ENCODE measurements around the gene AFF1.
"Not testable (repeated sequence)": the region's sequence is repeated elsewhere in the genome, so short reads cannot be mapped to it uniquely, and the experiment has no call there.

The AFF1 gene

DNA sequence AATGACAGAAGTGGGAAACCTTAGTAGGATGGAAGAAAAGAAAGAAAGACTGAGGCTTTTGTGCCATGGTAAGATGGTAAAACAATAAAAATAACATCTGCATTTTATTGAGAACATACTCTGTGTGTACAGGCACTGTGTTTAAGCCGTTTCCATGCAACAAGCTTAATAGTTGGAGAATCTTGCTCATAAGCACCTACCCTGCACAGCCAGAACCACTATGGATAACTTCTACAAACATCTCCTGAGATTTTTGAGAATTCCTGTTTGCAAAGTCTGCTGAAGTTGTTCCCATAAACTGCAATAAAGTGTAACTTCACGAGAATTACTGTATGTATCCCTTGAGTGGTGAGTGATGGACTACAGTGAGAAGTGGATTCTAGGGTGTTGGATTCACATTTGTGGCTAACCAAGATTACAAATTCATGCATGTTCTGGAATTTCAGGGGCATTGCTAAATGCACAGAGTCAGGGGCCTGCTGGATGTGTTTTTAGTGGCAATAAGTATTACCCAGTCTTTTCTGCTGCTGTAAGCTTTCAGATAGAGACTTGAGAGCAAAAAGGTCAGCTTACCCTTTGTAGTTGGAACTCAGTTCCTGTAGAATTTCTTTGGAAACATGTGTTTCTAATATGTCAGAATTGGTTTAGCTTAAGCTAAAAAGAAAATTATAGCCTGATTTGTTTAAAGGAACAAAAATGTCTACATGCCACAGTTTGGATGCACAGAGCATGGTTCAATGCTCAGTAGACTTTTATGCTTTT is 132.5 kb downstream of the AFF1 start:
- no peak for FAIRE-seq

DNA sequence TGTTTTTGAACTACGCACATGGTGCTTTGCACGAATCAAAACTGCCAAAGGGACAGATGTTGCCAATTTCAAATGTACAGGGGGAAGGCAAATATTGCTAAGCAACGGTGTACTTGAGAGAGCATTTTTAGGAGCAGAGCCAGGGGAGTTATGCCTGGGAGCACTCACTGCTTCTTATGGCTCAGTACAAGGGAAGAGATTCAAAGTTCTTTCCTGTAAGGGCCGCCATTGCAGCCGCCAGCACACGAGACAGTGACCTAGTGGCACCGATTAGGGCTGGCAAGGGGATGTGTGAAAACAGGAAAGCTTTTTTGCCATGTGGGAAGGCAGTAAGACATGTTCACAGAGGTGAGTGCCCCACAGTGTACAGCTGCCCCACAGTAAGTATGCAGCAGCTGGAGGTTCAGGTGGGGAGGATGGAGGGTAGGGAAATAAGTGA is 133.8 kb downstream of the AFF1 start:
- FAIRE-seq, result no peak

DNA sequence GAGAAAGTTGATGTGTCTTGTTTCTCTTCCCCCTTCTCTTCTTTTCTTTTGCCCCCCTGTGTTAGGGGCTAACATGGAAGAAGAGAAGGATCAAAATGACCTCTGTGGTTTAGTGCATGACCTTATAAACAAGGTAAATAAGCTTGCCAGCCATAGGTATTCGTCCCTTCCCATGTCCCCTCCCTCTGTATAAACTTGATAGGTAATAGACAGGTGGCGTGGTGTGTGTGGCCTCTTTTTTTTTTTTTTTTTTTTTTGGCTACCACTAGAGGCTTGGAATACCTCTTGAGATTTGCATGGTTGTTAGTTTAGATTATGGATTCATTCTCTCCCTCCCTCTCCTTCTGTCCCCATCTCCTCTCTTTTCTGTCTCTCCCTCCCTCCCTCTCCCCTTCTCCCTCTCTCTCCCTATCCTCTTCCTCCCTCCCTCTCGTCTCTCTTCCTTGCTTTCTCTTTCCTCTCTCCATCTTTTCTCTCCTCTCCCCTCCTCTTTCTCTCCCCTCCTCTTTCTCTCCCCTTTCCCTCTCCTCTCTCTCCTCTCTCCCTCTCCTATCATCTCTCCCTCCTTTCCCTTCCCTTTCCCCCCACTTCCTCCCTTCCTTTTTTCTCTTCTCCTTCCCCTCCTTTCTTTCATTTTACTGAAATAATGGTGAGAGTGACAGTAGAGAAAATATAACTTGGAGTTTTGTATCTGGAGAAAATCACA is 134.4 kb downstream of the AFF1 start:
- FAIRE-seq, result no peak

DNA sequence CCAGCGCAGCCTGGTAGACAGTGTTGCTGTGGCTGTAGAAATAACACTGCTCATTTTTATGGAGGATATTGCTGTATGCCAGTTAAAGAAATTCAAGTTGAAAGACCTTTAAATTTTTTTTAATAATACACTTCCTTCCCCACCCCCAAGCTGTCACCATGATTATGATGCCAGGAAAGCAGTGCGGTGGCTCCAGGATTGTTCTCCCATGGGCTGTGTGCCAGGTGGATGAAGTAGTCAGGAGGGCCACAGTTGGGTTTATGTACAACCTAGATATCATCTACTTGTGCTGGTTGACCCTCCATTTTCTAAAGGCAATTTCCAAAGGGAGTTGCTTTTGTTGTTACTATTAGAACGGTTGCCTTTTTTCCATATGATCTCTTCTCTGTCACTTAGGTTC is 136.6 kb downstream of the AFF1 start:
- FAIRE-seq, result no peak

DNA sequence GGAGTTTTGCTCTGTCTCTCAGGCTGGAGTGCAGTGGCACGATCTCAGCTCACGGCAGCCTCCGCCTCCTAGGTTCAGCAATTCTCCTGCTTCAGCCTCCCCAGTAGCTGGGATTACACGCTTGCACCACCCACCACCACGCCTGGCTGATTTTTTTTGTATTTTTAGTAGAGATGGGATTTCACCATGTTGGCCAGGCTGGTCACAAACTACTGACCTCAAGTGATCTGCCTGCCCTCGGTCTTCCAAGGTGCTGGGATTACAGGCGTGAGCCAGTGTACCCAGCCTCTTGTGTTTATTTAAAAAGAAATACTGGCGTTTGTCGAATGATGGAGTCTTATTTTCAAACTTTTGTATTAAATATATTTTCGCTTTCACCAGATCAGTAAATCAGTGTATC is 137.7 kb downstream of the AFF1 start:
- not testable (repeated sequence) for FAIRE-seq

DNA sequence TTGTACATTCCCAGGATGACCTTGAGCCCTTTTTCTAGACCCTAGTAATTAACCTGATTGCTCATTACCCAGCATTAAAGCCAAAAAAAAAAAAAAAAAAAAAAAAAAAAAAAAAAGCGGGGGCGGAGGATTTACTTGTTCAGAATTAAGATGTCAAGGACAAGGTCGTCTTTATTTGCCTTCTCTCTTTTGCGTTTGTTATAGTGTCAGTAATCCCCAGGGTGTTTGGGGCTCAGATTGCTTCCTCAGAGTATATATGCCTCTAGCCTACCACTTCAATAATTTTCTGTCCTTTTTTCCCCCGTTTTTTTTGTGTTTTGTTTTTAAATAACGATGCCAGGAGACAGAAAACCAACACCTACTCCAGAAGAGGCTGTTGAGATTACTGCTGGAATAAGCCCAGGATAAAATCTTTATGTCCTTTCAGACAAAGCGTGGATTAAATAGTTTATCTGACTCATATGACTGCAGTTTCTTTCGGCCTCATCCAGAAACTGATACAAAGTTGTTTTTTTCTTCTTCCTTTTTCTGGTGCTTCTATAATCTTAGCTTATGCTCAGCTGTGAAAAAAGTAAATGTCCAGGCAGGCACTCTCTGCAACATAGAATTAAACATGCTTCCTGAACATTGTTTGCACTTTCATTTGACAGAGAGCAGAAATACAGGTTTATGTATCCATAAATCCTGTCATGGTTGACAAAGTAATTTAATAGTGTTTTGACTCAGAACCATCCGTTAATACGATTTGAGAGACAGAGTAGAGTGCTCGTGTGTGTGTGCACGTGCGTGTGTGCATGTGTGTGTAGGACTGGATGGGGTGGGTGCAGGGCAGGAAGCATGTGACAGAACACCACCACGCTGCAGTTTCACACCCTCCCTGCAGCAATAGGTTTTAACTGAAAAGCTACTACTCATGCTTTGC is 138.6 kb downstream of the AFF1 start:
- no peak for FAIRE-seq

DNA sequence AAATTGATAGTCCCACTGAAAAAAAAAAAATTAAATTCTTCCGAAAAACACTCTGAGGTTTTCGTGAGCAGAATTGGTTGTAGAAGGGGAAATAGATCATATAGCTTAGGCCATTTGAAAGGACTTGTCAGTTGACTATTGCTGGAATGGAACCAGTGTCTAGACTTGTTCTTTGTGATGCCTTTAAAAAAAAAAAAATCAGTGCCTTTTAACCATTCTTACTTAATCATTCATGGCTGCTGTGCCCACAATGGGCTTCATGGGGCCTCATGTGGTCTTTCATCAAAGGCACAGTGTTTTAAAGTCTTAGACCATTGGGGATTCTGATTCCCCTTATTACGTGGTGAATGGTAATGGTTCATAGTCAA is 139.3 kb downstream of the AFF1 start:
- FAIRE-seq, result no peak

DNA sequence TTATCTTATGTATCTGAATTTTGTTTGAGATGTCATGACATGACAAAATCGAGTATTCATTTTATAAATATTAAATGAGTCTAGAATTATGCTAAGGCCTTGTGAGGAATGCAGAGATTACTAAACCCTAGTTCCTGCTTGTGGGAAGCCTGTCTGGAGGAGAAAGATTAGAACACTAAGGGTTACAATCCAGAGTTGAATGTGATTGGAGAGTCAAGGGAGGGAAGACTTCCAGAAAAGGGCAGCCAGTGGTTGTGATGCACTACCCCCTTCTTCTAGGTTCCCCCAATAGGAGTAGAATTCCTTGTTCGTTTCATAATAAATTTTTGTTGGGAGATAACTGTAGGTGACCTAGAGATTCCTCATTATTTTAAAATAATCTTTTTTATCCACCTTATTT is 141.1 kb downstream of the AFF1 start:
- FAIRE-seq, result no peak

DNA sequence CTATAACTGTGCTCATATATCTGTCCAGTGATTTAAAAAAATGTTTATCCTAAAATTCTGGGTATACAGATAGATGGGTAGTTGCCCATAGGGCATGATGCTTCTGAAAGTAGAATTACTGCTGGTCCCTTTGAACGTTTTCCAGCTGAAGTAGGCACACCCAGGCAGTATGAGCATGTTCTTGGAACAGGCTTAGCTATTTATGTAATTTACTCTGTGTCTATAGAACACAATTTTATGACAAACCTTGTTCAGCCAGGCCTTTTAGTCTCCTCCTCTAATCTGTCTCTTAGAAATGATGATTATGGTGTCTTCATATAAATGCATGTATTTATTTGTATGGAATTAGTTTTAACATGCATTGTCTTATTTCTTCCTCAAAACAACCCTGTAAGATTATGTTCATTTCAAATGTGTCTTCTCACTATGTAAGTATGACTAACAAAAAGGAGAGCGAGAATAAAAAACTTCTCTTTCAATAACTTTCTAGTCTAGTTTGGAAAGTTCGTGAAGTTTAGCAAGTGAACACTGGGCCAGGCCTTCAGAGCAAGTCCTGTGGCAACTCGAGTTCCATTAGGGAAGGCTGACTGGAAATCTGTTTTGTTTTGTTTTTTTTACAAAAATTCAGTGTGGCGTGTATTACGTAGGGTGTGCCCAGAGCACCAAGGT is 142.0 kb downstream of the AFF1 start:
- FAIRE-seq, result no peak

DNA sequence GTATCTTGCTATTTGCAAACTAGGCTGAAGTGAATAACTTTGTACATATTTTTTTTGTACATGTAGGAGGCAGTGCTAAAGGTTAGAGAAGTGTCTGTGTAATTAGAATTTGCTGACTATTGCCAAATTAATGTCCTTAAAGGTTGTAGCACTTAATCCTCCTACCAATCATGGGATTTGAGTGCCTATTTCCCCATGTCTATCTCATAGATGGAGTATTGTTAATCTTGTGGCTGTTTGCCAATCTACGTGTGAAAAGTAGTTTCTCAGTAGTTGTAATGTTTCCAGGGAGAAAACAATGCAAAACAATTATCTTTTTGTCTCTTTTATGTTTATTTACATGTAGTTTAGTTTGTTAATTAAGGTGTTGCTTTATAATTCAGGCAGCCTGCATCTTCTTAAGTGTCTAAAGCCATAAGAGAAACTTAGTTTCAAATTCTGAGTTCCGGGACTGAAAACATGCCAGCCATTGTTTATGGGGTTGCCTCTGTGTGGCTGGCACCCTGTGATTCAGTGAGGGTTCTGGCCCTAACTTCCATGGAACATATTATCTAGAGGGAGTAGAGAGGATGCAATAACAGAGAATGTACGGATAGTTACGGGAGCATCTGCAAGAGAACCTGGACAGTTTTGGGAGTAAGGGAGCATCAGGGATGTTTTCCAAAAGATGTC is 143.2 kb downstream of the AFF1 start:
- FAIRE-seq, result no peak

DNA sequence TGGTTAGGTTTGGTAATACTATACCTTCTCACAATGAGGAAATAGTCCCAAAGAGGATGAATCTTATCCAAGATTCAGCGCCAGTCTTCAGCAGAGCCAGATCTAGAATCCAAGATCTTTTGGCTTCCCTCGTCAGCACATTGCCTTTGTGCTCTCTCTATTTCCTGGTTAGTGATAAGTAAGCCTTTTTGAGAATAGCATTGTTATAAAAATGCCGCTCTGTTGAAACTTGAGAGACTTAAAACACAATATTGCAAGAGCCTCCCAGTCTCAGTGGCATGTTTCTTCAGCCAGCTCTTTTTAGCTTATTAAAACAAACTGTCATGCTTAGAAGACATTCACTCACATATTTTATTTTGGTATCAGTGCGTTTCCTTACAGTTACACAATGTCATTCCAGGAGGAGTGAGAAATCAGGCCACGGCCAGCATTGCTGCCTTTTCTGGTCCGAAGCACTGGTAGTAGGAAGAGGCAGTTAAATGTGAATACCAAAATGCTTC is 144.2 kb downstream of the AFF1 start:
- FAIRE-seq, result no peak

DNA sequence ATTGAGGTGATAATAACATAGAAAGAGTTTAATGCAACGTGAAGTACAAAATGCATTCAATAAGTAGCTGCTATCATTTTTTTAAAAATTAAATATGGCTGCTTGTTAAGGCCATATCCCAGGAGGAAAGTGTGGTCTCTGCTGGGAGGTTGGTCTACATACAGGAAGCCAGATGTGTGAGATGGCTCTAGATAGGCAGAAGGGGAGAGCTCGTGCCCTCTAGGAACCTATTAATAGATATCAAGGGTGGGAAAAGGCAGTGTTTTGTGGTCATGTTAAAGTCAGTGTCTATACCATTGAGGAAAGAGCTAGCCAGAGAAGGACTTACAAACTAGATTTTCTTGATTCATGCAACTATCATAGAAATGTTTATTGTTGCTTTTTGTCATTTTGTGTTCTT is 145.2 kb downstream of the AFF1 start:
- no peak for FAIRE-seq

DNA sequence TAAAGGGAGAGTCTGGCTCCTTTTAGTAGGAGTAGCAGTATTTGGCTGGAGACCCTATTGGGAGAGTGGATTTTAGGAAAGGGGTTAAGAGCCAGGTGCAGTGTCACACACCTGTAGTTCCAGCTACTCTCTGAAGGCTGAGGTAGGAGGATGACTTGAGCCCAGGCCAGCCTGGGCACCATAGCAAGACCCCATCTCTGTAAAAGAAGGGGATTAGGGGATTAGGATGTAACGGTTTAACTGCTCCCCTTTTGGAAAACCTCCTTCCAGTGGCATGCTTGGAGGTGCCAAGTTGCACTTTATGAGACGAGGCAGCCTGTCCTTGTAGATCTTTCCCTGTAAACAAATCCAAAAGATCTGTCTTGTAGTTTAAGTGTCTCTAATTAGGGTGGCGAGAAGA is 145.7 kb downstream of the AFF1 start:
- FAIRE-seq, result no peak

DNA sequence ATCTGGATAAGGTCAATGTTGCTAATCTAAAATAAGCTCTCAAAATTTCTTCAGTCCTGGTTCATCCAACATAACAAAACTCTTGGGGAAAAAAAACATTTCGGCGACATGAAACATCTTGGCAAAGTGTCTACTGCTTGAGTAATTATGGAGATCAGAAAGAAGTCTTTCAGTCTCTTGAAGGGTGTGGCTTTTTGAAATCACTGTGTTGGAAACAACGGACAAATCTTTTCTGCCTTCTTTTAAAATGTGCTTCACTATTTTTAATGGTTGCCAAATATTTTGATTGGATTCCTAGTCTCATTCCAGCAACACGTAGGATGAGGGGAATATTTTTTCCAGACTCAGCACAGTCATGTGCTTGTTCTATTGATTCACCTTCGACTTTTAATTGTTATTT is 147.0 kb downstream of the AFF1 start:
- FAIRE-seq, result no peak

DNA sequence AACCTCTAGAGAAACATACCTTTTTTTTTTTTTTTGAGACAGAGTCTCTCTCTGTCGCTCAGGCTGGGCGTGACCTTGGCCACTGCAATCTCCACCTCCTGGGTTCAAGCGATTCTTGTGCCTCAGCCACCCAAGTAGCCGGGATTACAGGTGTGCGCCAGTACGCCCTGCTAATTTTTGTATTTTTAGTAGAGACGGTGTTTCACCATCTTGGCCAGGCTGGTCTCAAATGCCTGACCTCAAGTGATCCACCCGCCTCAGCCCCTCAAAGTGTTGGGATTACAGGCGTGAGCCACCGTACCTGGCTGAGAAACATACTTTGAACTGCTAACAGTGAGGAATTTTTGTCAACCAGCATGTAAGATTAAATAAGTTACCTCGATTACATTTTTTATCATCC is 150.9 kb downstream of the AFF1 start:
- not testable (repeated sequence) for FAIRE-seq

DNA sequence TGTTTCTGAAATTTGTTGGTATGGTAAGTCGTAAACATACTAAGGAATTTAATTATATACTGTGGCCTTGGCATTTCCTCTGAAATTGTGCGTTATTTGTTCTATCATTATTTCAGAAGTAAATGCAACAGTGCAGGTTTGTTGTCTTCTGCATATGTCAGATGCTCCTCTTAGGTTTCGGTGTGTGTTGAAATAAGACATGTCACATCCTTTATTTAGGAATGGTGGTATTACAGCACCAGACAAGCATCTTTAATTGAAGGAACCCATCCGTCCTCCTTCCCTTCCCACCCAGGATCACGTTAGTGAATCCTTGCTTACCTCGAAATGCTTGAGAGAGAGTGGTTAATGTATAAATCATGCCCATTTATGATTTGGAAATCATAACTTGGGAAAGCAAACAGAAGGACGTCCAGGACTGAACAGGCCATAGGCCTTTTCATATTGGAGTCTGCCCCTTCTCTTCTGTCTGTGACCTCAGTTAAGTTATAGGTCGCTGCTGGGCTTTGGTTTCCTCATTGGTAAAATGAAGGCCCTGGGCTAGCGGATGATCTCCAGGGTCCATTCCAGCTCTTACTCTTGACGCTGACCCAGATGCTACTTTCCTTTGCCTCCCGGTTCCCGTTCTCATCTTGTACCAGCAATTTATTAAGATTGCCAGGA is 151.5 kb downstream of the AFF1 start:
- FAIRE-seq, result no peak

DNA sequence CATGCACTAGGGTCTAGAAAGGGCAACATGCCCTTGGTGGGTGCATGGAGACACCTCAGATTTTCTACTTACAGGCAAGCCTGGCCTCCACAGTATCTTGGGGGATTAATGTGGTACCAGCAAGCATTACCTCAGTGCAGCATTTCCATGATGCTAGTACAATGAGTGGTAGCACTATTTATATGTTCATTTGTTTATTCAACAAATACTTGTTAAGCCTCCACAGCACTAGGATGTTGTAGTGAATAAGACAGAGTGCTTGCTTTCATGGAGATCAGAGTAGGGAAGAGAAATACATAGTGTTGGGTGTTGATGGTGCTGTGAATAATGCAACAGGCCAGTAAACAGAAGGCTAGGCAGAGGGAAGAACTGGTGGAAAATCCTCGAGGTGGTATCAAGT is 152.2 kb downstream of the AFF1 start:
- no peak for FAIRE-seq

DNA sequence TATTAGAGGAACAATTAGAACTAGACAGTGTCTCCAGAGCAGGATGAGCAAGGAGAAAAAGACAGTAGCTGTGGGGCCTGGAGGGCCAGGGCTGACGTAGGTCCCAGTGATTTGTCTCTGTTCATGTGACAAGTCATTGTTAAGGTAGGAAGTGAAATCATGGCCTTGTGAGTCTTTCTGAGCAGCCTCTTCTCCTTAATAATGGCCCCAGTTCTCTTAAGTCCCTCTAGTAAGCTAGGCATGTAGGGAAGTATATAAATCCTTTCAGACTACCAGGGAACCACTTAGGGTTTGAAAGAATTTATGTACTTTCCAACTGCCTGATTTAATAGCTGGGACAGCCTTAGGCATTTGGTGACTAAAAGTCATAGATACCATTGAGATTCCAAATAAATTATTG is 152.6 kb downstream of the AFF1 start:
- no peak for FAIRE-seq

DNA sequence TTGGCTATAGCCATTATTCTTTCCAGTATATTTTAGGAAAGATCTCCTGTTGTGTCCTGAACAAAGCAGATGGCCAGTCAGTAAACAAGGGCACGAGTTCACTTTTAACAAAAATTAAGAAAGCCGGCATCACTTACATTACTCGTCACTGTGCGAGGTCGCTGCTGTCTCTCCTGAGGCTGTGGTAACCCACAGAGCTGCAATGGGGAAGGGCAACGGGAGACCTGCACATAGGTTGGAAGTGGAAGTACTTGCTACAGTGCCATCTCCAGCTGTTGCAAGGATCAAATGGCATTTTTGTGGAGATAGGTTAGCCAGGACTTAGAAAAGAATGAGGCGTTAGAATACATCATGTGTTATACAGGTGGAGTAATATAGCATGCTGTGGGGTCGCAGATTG is 153.4 kb downstream of the AFF1 start:
- no peak for FAIRE-seq

DNA sequence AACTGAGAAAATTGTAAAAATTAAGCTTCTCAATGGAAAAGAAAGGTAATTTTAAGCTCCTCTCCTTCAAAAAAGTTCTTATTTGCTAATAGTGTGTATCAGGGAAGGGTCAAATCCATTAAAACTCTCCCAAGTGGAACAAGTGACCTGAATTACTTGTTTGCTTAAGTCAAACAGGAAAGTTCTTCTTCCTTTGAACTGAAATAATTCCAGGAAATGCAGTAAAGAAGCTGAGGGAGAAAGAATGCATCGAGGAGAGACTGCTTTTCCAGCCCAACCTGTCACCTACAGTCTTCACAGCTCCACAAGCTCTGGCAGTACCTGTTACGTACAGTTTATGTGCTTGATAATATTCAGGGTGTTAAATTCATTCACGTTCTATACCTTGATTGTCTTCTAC is 154.6 kb downstream of the AFF1 start:
- FAIRE-seq, result no peak

DNA sequence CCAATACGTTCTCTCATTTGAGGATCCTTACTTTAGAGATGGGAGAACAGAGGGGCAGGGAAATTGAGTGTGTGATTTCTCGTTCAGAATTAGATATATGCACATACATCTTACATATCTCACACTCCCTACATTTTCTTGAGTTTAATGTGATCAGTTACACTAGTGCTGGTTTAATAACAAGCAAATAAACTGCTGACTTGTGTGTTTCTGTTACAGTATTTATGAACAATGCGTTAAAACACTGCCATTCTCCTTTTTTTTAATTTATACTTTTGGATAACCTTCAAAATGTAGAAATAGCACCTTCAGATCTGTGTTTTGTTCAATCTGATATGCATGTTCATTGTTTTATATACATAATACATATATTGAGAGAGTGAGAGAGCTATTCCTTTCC is 155.5 kb downstream of the AFF1 start:
- no peak for FAIRE-seq
